Ascending aorta (tissue), 2 donors: ENCODE results near the gene JUND. TPM values are rescaled to one million over a fixed set of nuclear protein-coding genes. Genes with fewer than 3 reads are reported as not detected.

ENCODE experiments used
- DNase-seq, 2 donors: peaks; one replicate each; pipeline ENCODE4 v3.0.0-alpha.2; 2019; ENCODE audit warnings: low spot score in 2 of 2
- H3K27ac ChIP-seq, 2 donors: fragments of 200-600 bp; sonication (generic); one replicate each; pipeline ENCODE4 v1.5.1; 2016 to 2017; ENCODE audit warnings: mild to moderate bottlenecking in 1 of 2
- H3K27me3 ChIP-seq: fragments of 200-600 bp; sonication (generic); one replicate; pipeline ENCODE4 v1.5.1; 2017
- H3K36me3 ChIP-seq, 2 donors: fragments of 200-600 bp; sonication (generic); one replicate each; pipeline ENCODE4 v1.5.1; 2016
- H3K4me1 ChIP-seq, 2 donors: fragments of 200-600 bp; sonication (generic); one replicate each; pipeline ENCODE4 v1.5.1; 2016 to 2017; ENCODE audit warnings: mild to moderate bottlenecking in 1 of 2
- H3K4me3 ChIP-seq, 2 donors: fragments of 200-600 bp; sonication (generic); one replicate each; pipeline ENCODE4 v1.5.1; 2016 to 2017; ENCODE audit warnings: mild to moderate bottlenecking in 1 of 2
- H3K9me3 ChIP-seq, 2 donors: fragments of 200-600 bp; sonication (generic); one replicate each; pipeline ENCODE4 v1.5.1; 2016
- intact Hi-C: fragments of 100-400 bp; cut with DNase I; formaldehyde crosslinking; loops from one replicate; pipeline ENCODE4 v1.15.1; 2023
- total RNA-seq: library from RNA; depleted of rRNA; stranded (reverse); fragments of >200 nt; gene quantifications from one replicate; pipeline ENCODE4 v1.1.0, GENCODE V29; 2016
- TF ChIP-seq, protein P1 (sequence below), 3 experiments: fragments of 200-600 bp in 2 of 3; fragments of 450-650 bp in 1 of 3; sonication (generic) in 2 of 3; IDR thresholded peaks; one replicate each; pipeline ENCODE4 v1.5.1; 2016 to 2019; ENCODE audit warnings: antibody characterized with exemption in 3 of 3, mild to moderate bottlenecking in 1 of 3, moderate library complexity in 1 of 3

JUND gene
- total RNA-seq, 1 donor from 2014 or later, result 3,570 TPM

DNA sequence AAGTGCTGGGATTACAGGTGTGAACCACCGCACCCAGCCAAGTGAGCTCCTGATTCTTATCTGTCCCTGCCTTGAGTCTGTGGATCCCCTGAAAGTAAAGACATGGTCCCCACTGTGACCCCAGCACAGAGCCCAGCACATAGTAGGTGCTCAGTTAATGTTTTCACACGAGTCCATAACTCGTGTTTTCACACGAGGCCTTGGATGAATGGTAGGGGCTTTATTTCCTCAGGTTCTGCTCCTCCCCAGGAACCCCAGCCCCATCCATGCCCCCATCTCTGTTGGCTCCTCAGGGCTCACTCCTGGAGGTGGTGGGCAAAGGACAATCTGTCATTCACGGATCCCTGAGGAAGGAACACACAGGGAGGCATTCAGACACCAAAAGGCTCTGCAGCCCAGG lies 31.6 kb downstream of the JUND start:
- TF ChIP-seq, protein P1, sequence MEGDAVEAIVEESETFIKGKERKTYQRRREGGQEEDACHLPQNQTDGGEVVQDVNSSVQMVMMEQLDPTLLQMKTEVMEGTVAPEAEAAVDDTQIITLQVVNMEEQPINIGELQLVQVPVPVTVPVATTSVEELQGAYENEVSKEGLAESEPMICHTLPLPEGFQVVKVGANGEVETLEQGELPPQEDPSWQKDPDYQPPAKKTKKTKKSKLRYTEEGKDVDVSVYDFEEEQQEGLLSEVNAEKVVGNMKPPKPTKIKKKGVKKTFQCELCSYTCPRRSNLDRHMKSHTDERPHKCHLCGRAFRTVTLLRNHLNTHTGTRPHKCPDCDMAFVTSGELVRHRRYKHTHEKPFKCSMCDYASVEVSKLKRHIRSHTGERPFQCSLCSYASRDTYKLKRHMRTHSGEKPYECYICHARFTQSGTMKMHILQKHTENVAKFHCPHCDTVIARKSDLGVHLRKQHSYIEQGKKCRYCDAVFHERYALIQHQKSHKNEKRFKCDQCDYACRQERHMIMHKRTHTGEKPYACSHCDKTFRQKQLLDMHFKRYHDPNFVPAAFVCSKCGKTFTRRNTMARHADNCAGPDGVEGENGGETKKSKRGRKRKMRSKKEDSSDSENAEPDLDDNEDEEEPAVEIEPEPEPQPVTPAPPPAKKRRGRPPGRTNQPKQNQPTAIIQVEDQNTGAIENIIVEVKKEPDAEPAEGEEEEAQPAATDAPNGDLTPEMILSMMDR (IDR thresholded peaks at IDR 0.05), result no peak
- Histone ChIP-seq H3K9me3 (no peaks in the 10 kb centered on the region), H3K4me1 (no peaks in the 10 kb centered on the region), H3K36me3 (no peaks in the 10 kb centered on the region), H3K27ac (no peak overlapping the region), H3K4me3 (no peak overlapping the region), H3K27me3 (no peaks in the 10 kb centered on the region)
- DNase-seq, result no peak
- intact Hi-C loops, result loop anchor here (5.0 to 10.0 kb wide), 2 partner anchors 88 to 135 kb away; no protein-coding TSS in a partner anchor

DNA sequence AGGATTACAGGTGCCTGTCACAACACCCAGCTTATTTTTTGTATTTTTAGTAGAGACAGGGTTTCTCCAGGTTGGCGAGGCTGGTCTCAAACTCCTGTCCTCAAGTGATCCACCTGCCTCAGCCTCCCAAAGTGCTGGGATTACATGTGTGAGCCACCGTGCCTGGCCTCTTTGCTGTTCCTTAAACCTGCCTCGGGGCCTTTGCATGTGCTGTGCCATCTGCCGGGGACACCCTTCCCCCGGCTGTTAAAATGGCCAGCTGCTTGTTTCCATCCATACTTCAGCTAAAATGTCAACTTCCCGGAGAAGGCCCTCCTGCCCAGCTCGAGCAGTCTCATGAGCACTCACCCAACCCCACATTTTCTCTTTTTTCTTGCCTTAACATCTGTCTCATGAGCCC lies 36.1 kb downstream of the JUND start:
- DNase-seq, result no peak
- intact Hi-C loops, result no loop called here
- Histone ChIP-seq H3K9me3 (no peaks in the 10 kb centered on the region), H3K36me3 (no peaks in the 10 kb centered on the region), H3K27ac (no peak overlapping the region), H3K4me1 (no peaks in the 10 kb centered on the region), H3K4me3 (no peak overlapping the region), H3K27me3 (no peaks in the 10 kb centered on the region)
- TF ChIP-seq, protein P1 (IDR thresholded peaks at IDR 0.05), result no peak

DNA sequence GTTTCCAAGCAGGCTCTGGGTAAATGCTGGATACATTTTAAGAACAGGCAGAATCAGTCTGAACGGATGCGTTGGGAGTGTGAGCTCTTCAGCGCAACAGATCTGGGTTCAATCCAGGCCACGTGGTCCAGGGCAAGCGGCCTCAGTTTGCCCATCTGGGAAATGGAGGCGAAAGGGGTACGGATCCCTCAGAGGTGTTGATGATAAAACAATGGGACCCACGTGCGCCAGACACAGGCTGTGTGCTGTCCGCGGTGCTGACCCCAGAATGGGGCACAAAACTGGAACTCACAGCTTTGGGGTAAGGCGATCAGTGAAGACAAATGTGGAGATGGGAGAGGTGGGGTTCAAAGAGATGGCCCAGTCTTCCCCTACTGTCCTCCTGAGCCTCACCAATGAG lies 42.1 kb downstream of the JUND start:
- TF ChIP-seq, protein P1 (IDR thresholded peaks at IDR 0.05), result no peak
- H3K27me3 ChIP-seq, result no peaks in the 10 kb centered on the region
- no peak for DNase-seq
- intact Hi-C loops, result no loop called here
- H3K4me3 ChIP-seq, result no peak overlapping the region
- H3K27ac ChIP-seq, result no peak overlapping the region
- H3K9me3 ChIP-seq, result no peaks in the 10 kb centered on the region
- H3K4me1 ChIP-seq, result no peaks in the 10 kb centered on the region
- no peaks in the 10 kb centered on the region for H3K36me3 ChIP-seq

DNA sequence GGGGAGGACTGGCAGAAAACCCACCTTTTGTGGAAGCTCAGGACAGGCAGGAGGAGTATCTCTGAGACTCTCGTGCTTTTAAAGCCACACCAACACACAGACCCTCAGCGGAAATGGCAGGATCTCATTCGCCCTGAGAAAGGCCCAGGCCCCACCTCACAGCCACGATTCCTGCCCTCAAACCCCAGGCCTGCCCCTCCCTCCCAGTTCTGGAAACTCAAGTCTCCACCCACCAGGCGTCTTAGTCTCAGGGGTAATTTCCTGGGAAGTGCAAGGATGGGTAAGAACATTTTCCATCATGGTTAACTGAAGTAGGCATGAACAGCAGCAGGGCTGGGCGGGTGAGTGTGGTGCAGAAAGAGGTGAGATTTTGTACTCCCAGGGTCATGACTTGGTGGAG lies 47.2 kb downstream of the JUND start:
- H3K36me3 ChIP-seq, result no peaks in the 10 kb centered on the region
- TF ChIP-seq, protein P1 (IDR thresholded peaks at IDR 0.05), result no peak
- H3K4me1 ChIP-seq, result no peaks in the 10 kb centered on the region
- H3K9me3 ChIP-seq, result peaks cover 8 to 13% of the 10 kb centered on the region in 2 donors
- H3K4me3 ChIP-seq, result no peak overlapping the region
- H3K27ac ChIP-seq, result no peak overlapping the region
- peaks cover under 1% of the 10 kb centered on the region for H3K27me3 ChIP-seq
- intact Hi-C loops, result no loop called here
- no peak for DNase-seq

DNA sequence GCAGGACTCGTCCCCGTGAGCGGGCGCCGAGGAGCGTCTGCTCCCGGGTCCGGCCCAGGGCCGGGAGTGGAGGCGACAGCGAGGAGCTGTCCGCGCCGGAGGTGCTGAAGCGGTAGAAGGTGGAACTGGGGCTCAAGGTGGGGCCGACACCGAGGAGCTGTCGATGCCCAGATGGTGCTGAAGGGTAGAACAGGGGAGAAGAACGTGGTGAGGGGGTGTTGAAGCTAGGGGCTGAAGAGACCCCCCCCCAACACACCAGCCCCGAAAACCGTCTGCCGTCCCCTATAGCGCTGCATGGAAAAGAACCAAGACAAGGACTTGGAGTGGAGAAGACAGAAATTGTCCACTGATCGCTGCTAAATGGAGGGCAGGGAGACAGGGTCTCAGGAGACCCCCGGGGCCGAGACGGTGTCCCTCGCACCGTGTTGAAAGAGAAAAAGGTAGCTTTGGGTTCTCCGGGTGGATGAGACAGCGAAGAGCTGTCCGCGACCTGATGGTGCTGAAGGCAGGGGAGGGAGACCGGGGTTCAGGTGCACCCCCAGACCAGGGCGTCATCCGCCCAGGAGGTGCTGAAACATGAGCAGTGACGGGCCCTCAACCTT lies 48.1 kb downstream of the JUND start:
- H3K27me3 ChIP-seq, result peaks cover 9% of the 10 kb centered on the region

More for the DNA sequence above, 48.1 kb downstream of the JUND start:
- Histone ChIP-seq H3K9me3 (peaks cover 8 to 13% of the 10 kb centered on the region in 2 donors), H3K36me3 (no peaks in the 10 kb centered on the region), H3K27ac (no peak overlapping the region), H3K4me3 (no peak overlapping the region), H3K4me1 (no peaks in the 10 kb centered on the region)
- intact Hi-C loops, result no loop called here
- DNase-seq, result no peak
- TF ChIP-seq, protein P1 (IDR thresholded peaks at IDR 0.05), result no peak
